HEK293 (cell line): Measurements from ENCODE around the gene SYAP1.

ENCODE experiments used
- CTCF ChIA-PET: fragments of 350-600 bp; formaldehyde crosslinking; extraction: SDS; loops from one replicate; lab custom pipeline; 2021; ENCODE audit warnings: antibody characterized with exemption; lab: Yijun Ruan, JAX
- POLR2A ChIA-PET: fragments of 300-600 bp; formaldehyde crosslinking; extraction: SDS; loops from one replicate; lab custom pipeline; 2020; ENCODE audit warnings: antibody characterized with exemption, inconsistent platforms; lab: Yijun Ruan, JAX
- H3K27ac ChIP-seq: fragments of 200-500 bp; sonication (Bioruptor generic); 2 replicates; pipeline ENCODE4 v1.5.1; 2014; ENCODE audit warnings: low read depth, low read length, control low read depth, inconsistent platforms; ENCODE audit errors: extremely low read depth
- H3K36me3 ChIP-seq, 2 experiments: fragments of 200-500 bp in 1 of 2; sonication (Bioruptor generic) in 1 of 2; 1 replicate in 1 of 2; 2 replicates in 1 of 2; pipeline ENCODE4 v1.5.1; 2014 to 2017; ENCODE audit warnings: inconsistent platforms in 2 of 2, low read length in 2 of 2; ENCODE audit not compliant: control insufficient read depth in 2 of 2, insufficient read depth in 1 of 2
- H3K4me1 ChIP-seq: fragments of 200-500 bp; sonication (Bioruptor generic); 2 replicates; pipeline ENCODE4 v1.5.1; 2014; ENCODE audit warnings: mild to moderate bottlenecking, low read length, inconsistent platforms; ENCODE audit not compliant: control insufficient read depth, insufficient read depth
- H3K4me3 ChIP-seq: 2 replicates; pipeline ENCODE4 v1.5.1; 2011; ENCODE audit warnings: low read depth, mild to moderate bottlenecking, control low read depth, low read length, moderate library complexity
- H3K9me3 ChIP-seq: fragments of 200-500 bp; sonication (Bioruptor generic); 2 replicates; pipeline ENCODE4 v1.5.1; 2014; ENCODE audit warnings: low read depth, low read length, inconsistent platforms; ENCODE audit not compliant: control insufficient read depth, insufficient read depth
- GLIS1 ChIP-seq: fragments of 450-650 bp; formaldehyde crosslinking; IDR thresholded peaks from 2 replicates; pipeline ENCODE4 v1.5.1; 2016; ENCODE audit warnings: missing biosample characterization, missing genetic modification characterization
- HOXA7 ChIP-seq: sonication (generic); formaldehyde crosslinking; IDR thresholded peaks from 2 replicates; pipeline ENCODE4 v1.8.1; 2022; ENCODE audit warnings: missing genetic modification reagents, borderline replicate concordance
- KLF17 ChIP-seq: fragments of 450-650 bp; formaldehyde crosslinking; IDR thresholded peaks from 2 replicates; pipeline ENCODE4 v1.5.1; 2016; ENCODE audit warnings: missing biosample characterization, missing genetic modification characterization
- OSR2 ChIP-seq: fragments of 450-650 bp; formaldehyde crosslinking; IDR thresholded peaks from 2 replicates; pipeline ENCODE4 v1.5.1; 2016; ENCODE audit warnings: missing biosample characterization, missing genetic modification characterization
- PRDM6 ChIP-seq: fragments of 450-650 bp; formaldehyde crosslinking; IDR thresholded peaks from 2 replicates; pipeline ENCODE4 v1.5.1; 2017; ENCODE audit warnings: missing biosample characterization, missing genetic modification characterization
- SCRT1 ChIP-seq: fragments of 450-650 bp; formaldehyde crosslinking; IDR thresholded peaks from 2 replicates; pipeline ENCODE4 v1.5.1; 2016; ENCODE audit warnings: missing biosample characterization, missing genetic modification characterization, borderline replicate concordance
- SP3 ChIP-seq: fragments of 450-650 bp; formaldehyde crosslinking; IDR thresholded peaks from 2 replicates; pipeline ENCODE4 v1.5.1; 2016; ENCODE audit warnings: missing biosample characterization, missing genetic modification characterization
- ZNF10 ChIP-seq: fragments of 450-650 bp; formaldehyde crosslinking; IDR thresholded peaks from 2 replicates; pipeline ENCODE4 v1.5.1; 2017; ENCODE audit warnings: missing biosample characterization, missing genetic modification characterization
- ZNF121 ChIP-seq: fragments of 450-650 bp; formaldehyde crosslinking; IDR thresholded peaks from 2 replicates; pipeline ENCODE4 v1.5.1; 2016; ENCODE audit warnings: missing biosample characterization, missing genetic modification characterization
- ZNF18 ChIP-seq: fragments of 450-650 bp; formaldehyde crosslinking; IDR thresholded peaks from 2 replicates; pipeline ENCODE4 v1.5.1; 2016; ENCODE audit warnings: missing biosample characterization, missing genetic modification characterization
- ZNF2 ChIP-seq: fragments of 450-650 bp; formaldehyde crosslinking; IDR thresholded peaks from 2 replicates; pipeline ENCODE4 v1.5.1; 2016; ENCODE audit warnings: missing biosample characterization, missing genetic modification characterization
- ZNF223 ChIP-seq: fragments of 450-650 bp; formaldehyde crosslinking; IDR thresholded peaks from 2 replicates; pipeline ENCODE4 v1.5.1; 2016; ENCODE audit warnings: missing biosample characterization, missing genetic modification characterization
- ZNF239 ChIP-seq: fragments of 450-650 bp; formaldehyde crosslinking; IDR thresholded peaks from 2 replicates; pipeline ENCODE4 v1.5.1; 2016; ENCODE audit warnings: missing biosample characterization, missing genetic modification characterization
- ZNF280D ChIP-seq: fragments of 450-650 bp; formaldehyde crosslinking; IDR thresholded peaks from 2 replicates; pipeline ENCODE4 v1.5.1; 2016; ENCODE audit warnings: missing biosample characterization, missing genetic modification characterization
- ZNF302 ChIP-seq: fragments of 450-650 bp; formaldehyde crosslinking; IDR thresholded peaks from 2 replicates; pipeline ENCODE4 v1.5.1; 2016; ENCODE audit warnings: missing biosample characterization, missing genetic modification characterization, low read depth
- ZNF341 ChIP-seq: fragments of 450-650 bp; formaldehyde crosslinking; IDR thresholded peaks from 2 replicates; pipeline ENCODE4; 2016; ENCODE audit warnings: low read depth, missing biosample characterization, missing genetic modification characterization
- ZNF561 ChIP-seq: fragments of 450-650 bp; IDR thresholded peaks from 2 replicates; pipeline ENCODE4 v1.5.1; 2018; ENCODE audit warnings: missing biosample characterization, missing genetic modification characterization, borderline replicate concordance
- ZNF624 ChIP-seq: fragments of 450-650 bp; formaldehyde crosslinking; IDR thresholded peaks from 2 replicates; pipeline ENCODE4 v1.5.1; 2017; ENCODE audit warnings: missing biosample characterization, missing genetic modification characterization
- ZNF629 ChIP-seq: fragments of 450-650 bp; formaldehyde crosslinking; IDR thresholded peaks from 2 replicates; pipeline ENCODE4 v1.5.1; 2017; ENCODE audit warnings: missing biosample characterization, missing genetic modification characterization
- ZNF664 ChIP-seq: fragments of 450-650 bp; formaldehyde crosslinking; IDR thresholded peaks from 2 replicates; pipeline ENCODE4 v1.5.1; 2016; ENCODE audit warnings: missing biosample characterization, missing genetic modification characterization
- ZNF837 ChIP-seq: fragments of 450-650 bp; formaldehyde crosslinking; IDR thresholded peaks from 2 replicates; pipeline ENCODE4 v1.5.1; 2016; ENCODE audit warnings: missing biosample characterization, missing genetic modification characterization
- ZSCAN16 ChIP-seq: fragments of 450-650 bp; formaldehyde crosslinking; IDR thresholded peaks from 2 replicates; pipeline ENCODE4 v1.5.1; 2016; ENCODE audit warnings: missing biosample characterization, missing genetic modification characterization

SYAP1 gene

GRCh38 chrX:16765594-16765993 lies 46.2 kb downstream of the SYAP1 start:
- peak; percentile 38 for TF ChIP-seq PRDM6 (tag by site-specific recombination)
- TF ChIP-seq ZNF664 (tag by site-specific recombination), result no peak
- TF ChIP-seq ZNF18 (tag by site-specific recombination), result no peak
- TF ChIP-seq, all 188 proteins: peak for 1
- H3K36me3 ChIP-seq, result peaks cover 8 to 14% of the 10 kb centered on the region in 2 experiments
- ChIA-PET POLR2A (interaction anchor here (0.6 to 1.6 kb wide), 3 partner anchors 46 to 259 kb away, joined by 3 to 11 read pairs (median 3); partner anchors contain the start of gene SYAP1), CTCF (interaction anchor here (0.7 kb wide), 1 partner anchor 1612 kb away, joined by 3 read pairs; no protein-coding TSS in a partner anchor)
- H3K9me3 ChIP-seq, result no peaks in the 10 kb centered on the region
- no peak overlapping the region for H3K27ac ChIP-seq
- H3K4me3 ChIP-seq, result no peak overlapping the region
- H3K4me1 ChIP-seq, result no peaks in the 10 kb centered on the region

GRCh38 chrX:16770970-16771482 lies 51.6 kb downstream of the SYAP1 start:
- POLR2A ChIA-PET, result interaction anchor here (0.7 to 2.6 kb wide), 18 partner anchors 8 to 917 kb away, joined by 3 to 42 read pairs (median 6); partner anchors contain the start of genes AP1S2, CTPS2, SYAP1 and TXLNG
- Histone ChIP-seq H3K36me3 (no peaks in the 10 kb centered on the region), H3K4me1 (no peaks in the 10 kb centered on the region), H3K9me3 (no peaks in the 10 kb centered on the region), H3K27ac (no peak overlapping the region), H3K4me3 (no peak overlapping the region)
- TF ChIP-seq SP3 (tag by site-specific recombination) (no peak), ZNF121 (peak; percentile 94), ZNF223 (tag by site-specific recombination) (no peak), ZNF561 (tag by site-specific recombination) (no peak), ZNF837 (tag by site-specific recombination) (no peak), ZNF624 (tag by site-specific recombination) (0 out of 2 replicates have a peak, but pooled peaks have one; percentile 37), GLIS1 (tag by site-specific recombination) (peak; percentile 24), ZNF664 (tag by site-specific recombination) (peak; percentile 14; the same call in 1 of the 2 replicates), HOXA7 (CRISPR knock-in tag) (no peak), ZNF302 (tag by site-specific recombination) (peak; percentile 72; the same call in 1 of the 2 replicates)
- CTCF ChIA-PET, result interaction anchor here (0.8 kb wide), 1 partner anchor 47 kb away, joined by 3 read pairs; no protein-coding TSS in a partner anchor

GRCh38 chrX:16771483-16772398 lies 52.3 kb downstream of the SYAP1 start:
- H3K4me1 ChIP-seq, result no peaks in the 10 kb centered on the region
- no peaks in the 10 kb centered on the region for H3K9me3 ChIP-seq
- no peaks in the 10 kb centered on the region for H3K36me3 ChIP-seq
- ChIA-PET POLR2A (interaction anchor here (0.5 to 2.6 kb wide), 24 partner anchors 9 to 1775 kb away, joined by 3 to 42 read pairs (median 4); partner anchors contain the start of genes AP1S2, CTPS2, SYAP1 and TXLNG), CTCF (interaction anchor here (0.6 to 0.8 kb wide), 3 partner anchors 16 to 275 kb away, joined by 3 to 5 read pairs (median 4); no protein-coding TSS in a partner anchor)
- H3K4me3 ChIP-seq, result no peak overlapping the region
- peak overlapping the region; percentile 88 for H3K27ac ChIP-seq
- TF ChIP-seq ZNF10 (tag by site-specific recombination) (no peak), OSR2 (peak; percentile 54; the same call in 1 of the 2 replicates), ZNF2 (tag by site-specific recombination) (peak; percentile 65; the same call in 1 of the 2 replicates), KLF17 (tag by site-specific recombination) (peak; percentile 51; the same call in 1 of the 2 replicates), ZNF341 (peak; percentile 45; the same call in 1 of the 2 replicates), ZNF280D (tag by site-specific recombination) (no peak), ZNF629 (tag by site-specific recombination) (peak; percentile 75), SCRT1 (tag by site-specific recombination) (no peak), ZSCAN16 (no peak; the same call in 1 of the 2 replicates), ZNF239 (tag by site-specific recombination) (no peak)
